ENCODE measurements around the gene PAPPA2.
"Not testable (repeated sequence)": the region's sequence is repeated elsewhere in the genome, so short reads cannot be mapped to it uniquely, and the experiment has no call there.

The PAPPA2 gene

GRCh38 chr1:176595217-176595616 lies 132.2 kb downstream of the PAPPA2 start:
- in situ Hi-C loops (cut with HindIII; ENCODE audit: low sequenced_read_pairs): no loop called here

- in situ Hi-C loops (cut with HindIII; ENCODE audit: low sequenced_read_pairs): no loop called here
These were observed 138.4 kb downstream of the PAPPA2 start for GRCh38 chr1:176601348-176601747.

GRCh38 chr1:176602388-176603004 lies 139.5 kb downstream of the PAPPA2 start:
- in situ Hi-C loops (cut with HindIII; ENCODE audit: low sequenced_read_pairs): no loop called here

- in situ Hi-C loops (cut with HindIII; ENCODE audit: low sequenced_read_pairs): no loop called here
These were observed 140.7 kb downstream of the PAPPA2 start for GRCh38 chr1:176603696-176604095.

GRCh38 chr1:176604461-176604860 lies 141.5 kb downstream of the PAPPA2 start:
- in situ Hi-C loops (cut with HindIII; ENCODE audit: low sequenced_read_pairs): no loop called here

GRCh38 chr1:176605176-176605575 lies 142.2 kb downstream of the PAPPA2 start:
- in situ Hi-C loops (cut with HindIII; ENCODE audit: low sequenced_read_pairs): no loop called here

- in situ Hi-C loops (cut with HindIII; ENCODE audit: low sequenced_read_pairs): no loop called here
These were observed 146.8 kb downstream of the PAPPA2 start for GRCh38 chr1:176609556-176610408.

GRCh38 chr1:176612791-176613190 lies 149.8 kb downstream of the PAPPA2 start:
- in situ Hi-C loops (cut with HindIII; ENCODE audit: low sequenced_read_pairs): no loop called here

- in situ Hi-C loops (cut with HindIII; ENCODE audit: low sequenced_read_pairs): no loop called here
These were observed 154.9 kb downstream of the PAPPA2 start for GRCh38 chr1:176617881-176618280.

- in situ Hi-C loops (cut with HindIII; ENCODE audit: low sequenced_read_pairs): no loop called here
These were observed 156.3 kb downstream of the PAPPA2 start for GRCh38 chr1:176619261-176619660.

- in situ Hi-C loops (cut with HindIII; ENCODE audit: low sequenced_read_pairs): no loop called here
These were observed 162.4 kb downstream of the PAPPA2 start for GRCh38 chr1:176625365-176625764.

GRCh38 chr1:176626572-176627061 lies 163.6 kb downstream of the PAPPA2 start:
- in situ Hi-C loops (cut with HindIII; ENCODE audit: low sequenced_read_pairs): no loop called here

GRCh38 chr1:176628775-176629174 lies 165.8 kb downstream of the PAPPA2 start:
- in situ Hi-C loops (cut with HindIII; ENCODE audit: low sequenced_read_pairs): no loop called here

GRCh38 chr1:176634733-176635132 lies 171.8 kb downstream of the PAPPA2 start:
- in situ Hi-C loops (cut with HindIII; ENCODE audit: low sequenced_read_pairs): not testable (repeated sequence)

GRCh38 chr1:176638713-176639526 lies 175.9 kb downstream of the PAPPA2 start:
- in situ Hi-C loops (cut with HindIII; ENCODE audit: low sequenced_read_pairs): no loop called here

GRCh38 chr1:176643536-176643935 lies 180.6 kb downstream of the PAPPA2 start:
- in situ Hi-C loops (cut with HindIII; ENCODE audit: low sequenced_read_pairs): no loop called here

- in situ Hi-C loops (cut with HindIII; ENCODE audit: low sequenced_read_pairs): no loop called here
These were observed 185.6 kb downstream of the PAPPA2 start for GRCh38 chr1:176648556-176648955.

- in situ Hi-C loops (cut with HindIII; ENCODE audit: low sequenced_read_pairs): no loop called here
These were observed 193.5 kb downstream of the PAPPA2 start for GRCh38 chr1:176656257-176656995.

- in situ Hi-C loops (cut with HindIII; ENCODE audit: low sequenced_read_pairs): no loop called here
These were observed 206.8 kb downstream of the PAPPA2 start for GRCh38 chr1:176669782-176670181.

- in situ Hi-C loops (cut with HindIII; ENCODE audit: low sequenced_read_pairs): no loop called here
These were observed 207.9 kb downstream of the PAPPA2 start for GRCh38 chr1:176670853-176671252.

Measured in endothelial cell of hepatic sinusoid (primary cell).